Upper lobe of right lung (tissue), 1 donor: ENCODE data around the gene C15orf61. TPM values are rescaled to one million over a fixed set of nuclear protein-coding genes. Genes with fewer than 3 reads are reported as not detected.
A peak's percentile ranks its signal among the peaks of the same experiment; 100 is the strongest.

Experiments used
- ATAC-seq: fragments of 200-7000 bp; cut with Tn5 transposase; one replicate; pipeline ENCODE4 v1.9.1; 2020; ENCODE audit warnings: mild to moderate bottlenecking, moderate library complexity
- DNase-seq: peaks from one replicate; pipeline ENCODE4 v3.0.0-alpha.2; 2020
- H3K27ac ChIP-seq: fragments of 200-600 bp; one replicate; pipeline ENCODE4 v1.8.0; 2022
- H3K27me3 ChIP-seq: fragments of 200-600 bp; one replicate; pipeline ENCODE4 v1.8.0; 2022; ENCODE audit warnings: mild to moderate bottlenecking
- H3K36me3 ChIP-seq: fragments of 200-600 bp; one replicate; pipeline ENCODE4 v1.8.0; 2022
- H3K4me1 ChIP-seq: fragments of 200-600 bp; one replicate; pipeline ENCODE4 v1.8.0; 2022
- H3K4me3 ChIP-seq: fragments of 200-600 bp; one replicate; pipeline ENCODE4 v1.8.0; 2022; ENCODE audit warnings: mild to moderate bottlenecking
- H3K9me3 ChIP-seq: fragments of 200-600 bp; one replicate; pipeline ENCODE4 v1.8.0; 2022
- intact Hi-C: fragments of 100-400 bp; cut with DNase I; formaldehyde crosslinking; loops from one replicate; pipeline ENCODE4 v1.11.0; 2022
- total RNA-seq: library from RNA; stranded (reverse); fragmentation: NEBNext Ultra II Directional; extraction: Animal tissue kit (Norgen Biotek cat#: 25700); gene quantifications from one replicate; pipeline ENCODE4 v1.2.1, GENCODE V29; 2021
- TF ChIP-seq, protein P1 (sequence below): fragments of 200-600 bp; IDR thresholded peaks from one replicate; pipeline ENCODE4 v1.8.0; 2022; ENCODE audit warnings: antibody characterized with exemption
- donor health status: DM: no; HTN: yes; CAD: no; lungs with severe emphysema.

Gene C15orf61
- total RNA-seq, 1 donor from 2014 or later: 7.4 TPM

GRCh38 chr15:67504796-67505195, 16.1 kb upstream of the C15orf61 start:
- intact Hi-C loops: no loop called here
- TF ChIP-seq, protein P1, sequence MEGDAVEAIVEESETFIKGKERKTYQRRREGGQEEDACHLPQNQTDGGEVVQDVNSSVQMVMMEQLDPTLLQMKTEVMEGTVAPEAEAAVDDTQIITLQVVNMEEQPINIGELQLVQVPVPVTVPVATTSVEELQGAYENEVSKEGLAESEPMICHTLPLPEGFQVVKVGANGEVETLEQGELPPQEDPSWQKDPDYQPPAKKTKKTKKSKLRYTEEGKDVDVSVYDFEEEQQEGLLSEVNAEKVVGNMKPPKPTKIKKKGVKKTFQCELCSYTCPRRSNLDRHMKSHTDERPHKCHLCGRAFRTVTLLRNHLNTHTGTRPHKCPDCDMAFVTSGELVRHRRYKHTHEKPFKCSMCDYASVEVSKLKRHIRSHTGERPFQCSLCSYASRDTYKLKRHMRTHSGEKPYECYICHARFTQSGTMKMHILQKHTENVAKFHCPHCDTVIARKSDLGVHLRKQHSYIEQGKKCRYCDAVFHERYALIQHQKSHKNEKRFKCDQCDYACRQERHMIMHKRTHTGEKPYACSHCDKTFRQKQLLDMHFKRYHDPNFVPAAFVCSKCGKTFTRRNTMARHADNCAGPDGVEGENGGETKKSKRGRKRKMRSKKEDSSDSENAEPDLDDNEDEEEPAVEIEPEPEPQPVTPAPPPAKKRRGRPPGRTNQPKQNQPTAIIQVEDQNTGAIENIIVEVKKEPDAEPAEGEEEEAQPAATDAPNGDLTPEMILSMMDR: no peak
- H3K27ac ChIP-seq: no peak overlapping the region
- DNase-seq (no peak), ATAC-seq (no peak)
- peaks cover 10% of the 10 kb centered on the region for H3K4me1 ChIP-seq
- no peak overlapping the region for H3K4me3 ChIP-seq
- no peaks in the 10 kb centered on the region for H3K27me3 ChIP-seq
- H3K36me3 ChIP-seq: no peaks in the 10 kb centered on the region
- no peaks in the 10 kb centered on the region for H3K9me3 ChIP-seq

DNA sequence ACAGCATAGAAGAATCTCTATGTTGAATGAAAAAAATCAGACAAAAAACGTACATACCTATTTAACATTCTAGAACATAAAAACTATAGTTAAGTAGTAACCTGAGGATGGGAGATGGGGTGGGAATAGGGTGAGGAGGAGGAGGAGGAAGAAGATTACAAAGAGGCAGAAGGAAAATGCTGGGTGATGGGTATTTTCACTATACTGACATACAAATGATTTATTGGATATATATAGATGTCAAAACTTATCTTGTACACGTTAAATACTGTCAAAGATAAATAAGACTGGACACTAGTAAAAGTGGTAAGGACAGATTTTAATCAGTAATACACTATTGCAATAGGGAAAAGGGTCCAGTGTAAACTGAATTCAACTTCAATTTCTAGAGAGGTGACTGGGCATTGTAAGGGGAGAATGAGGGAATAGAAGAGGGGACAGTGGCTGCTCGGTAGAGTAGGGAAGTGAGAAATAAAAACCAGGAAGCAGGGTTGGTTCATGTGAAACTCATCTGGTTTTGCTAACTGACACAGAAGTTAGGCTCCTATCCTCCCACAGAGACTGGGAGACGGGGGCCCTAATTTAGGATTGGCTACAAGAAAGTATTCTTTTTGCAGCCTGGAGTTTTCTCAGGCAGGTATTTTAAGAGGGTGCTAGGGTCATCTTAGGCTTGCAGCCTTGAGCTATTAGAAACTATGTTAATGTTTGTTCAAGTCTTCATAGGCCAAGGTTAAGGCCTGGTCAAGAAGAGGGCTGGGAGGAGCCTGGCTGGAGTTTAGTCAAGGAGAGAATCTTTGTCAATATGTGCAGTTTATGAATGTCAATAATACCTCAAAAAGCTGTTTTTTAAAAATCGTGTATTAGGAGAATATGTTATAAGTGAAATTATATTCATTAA, 15.0 kb upstream of the C15orf61 start:
- DNase-seq (no peak), ATAC-seq (peak; percentile 77)
- intact Hi-C loops: no loop called here
- Histone ChIP-seq H3K9me3 (no peaks in the 10 kb centered on the region), H3K4me1 (peaks cover 10% of the 10 kb centered on the region), H3K27me3 (no peaks in the 10 kb centered on the region), H3K4me3 (no peak overlapping the region), H3K27ac (no peak overlapping the region), H3K36me3 (no peaks in the 10 kb centered on the region)
- TF ChIP-seq, protein P1: no peak

DNA sequence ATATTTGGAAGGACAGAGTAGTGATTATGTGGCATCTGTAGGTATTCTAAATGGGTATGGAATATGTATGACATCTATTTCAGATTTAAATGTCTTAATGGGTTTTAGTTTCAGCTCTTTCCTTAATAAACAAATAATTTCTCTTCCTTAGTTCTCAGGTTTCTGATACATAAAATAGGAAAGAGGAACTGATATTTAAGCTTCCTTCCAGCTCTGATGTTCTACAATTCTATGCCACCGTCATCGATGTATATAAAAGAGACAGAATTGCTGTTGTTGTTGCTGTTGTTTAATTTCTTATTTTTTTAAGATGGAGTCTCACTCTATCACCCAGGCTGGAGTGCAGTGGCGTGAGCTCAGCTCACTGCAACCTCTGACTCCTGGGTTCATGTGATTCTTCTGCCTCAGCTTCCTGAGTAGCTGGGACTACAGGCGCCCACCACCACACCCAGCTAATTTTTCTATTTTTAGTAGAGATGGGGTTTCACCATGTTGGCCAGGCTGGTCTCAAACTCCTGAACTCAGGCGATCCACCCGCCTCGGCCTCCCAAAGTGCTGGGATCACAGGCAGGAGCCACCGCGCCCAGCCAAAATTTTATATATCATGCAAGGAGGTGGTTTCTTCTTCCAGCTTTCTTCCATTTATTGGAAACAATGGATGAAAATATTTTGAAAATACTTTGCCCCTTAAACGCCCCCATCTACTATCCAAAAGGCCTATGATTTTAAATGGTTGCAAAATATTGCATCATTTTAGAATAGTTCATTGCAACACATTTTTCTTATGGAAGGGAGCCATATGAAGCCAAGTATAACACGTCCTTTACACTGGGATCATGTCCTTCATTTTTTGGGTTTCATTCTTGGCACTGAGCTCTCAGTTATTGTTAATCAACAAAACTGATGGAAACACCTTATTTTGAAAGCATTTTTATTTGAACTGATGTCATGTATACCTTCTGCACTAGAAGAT, 13.9 kb upstream of the C15orf61 start:
- no peak overlapping the region for H3K4me3 ChIP-seq
- intact Hi-C loops: no loop called here
- TF ChIP-seq, protein P1: no peak
- no peaks in the 10 kb centered on the region for H3K27me3 ChIP-seq
- H3K27ac ChIP-seq: no peak overlapping the region
- ATAC-seq (no peak), DNase-seq (no peak)
- no peaks in the 10 kb centered on the region for H3K9me3 ChIP-seq
- H3K36me3 ChIP-seq: no peaks in the 10 kb centered on the region
- H3K4me1 ChIP-seq: peaks cover 10% of the 10 kb centered on the region

GRCh38 chr15:67508407-67508806, 12.5 kb upstream of the C15orf61 start:
- H3K36me3 ChIP-seq: peaks cover 6% of the 10 kb centered on the region
- DNase-seq: no peak

DNA sequence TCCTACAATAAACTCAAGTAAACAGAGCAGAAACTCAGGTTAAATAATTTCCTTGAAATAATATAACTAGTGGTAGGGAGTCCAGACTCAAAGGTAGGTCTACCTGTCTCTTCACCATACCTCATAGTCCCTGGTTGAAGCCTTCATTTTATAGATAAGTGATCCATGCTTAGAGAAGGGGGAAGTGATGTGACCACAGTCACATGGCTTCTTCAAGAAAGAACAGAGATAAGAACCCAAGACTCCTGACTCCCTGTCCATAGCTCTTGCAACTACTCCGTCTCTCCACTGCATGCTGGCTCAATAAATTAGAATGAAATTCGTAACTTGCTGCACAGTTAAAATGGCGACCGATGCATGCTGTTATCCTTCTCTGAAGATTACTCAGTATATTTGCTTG, 11.0 kb upstream of the C15orf61 start:
- H3K27ac ChIP-seq: no peak overlapping the region
- TF ChIP-seq, protein P1: no peak
- peaks cover 10% of the 10 kb centered on the region for H3K4me1 ChIP-seq
- H3K9me3 ChIP-seq: no peaks in the 10 kb centered on the region
- DNase-seq (no peak), ATAC-seq (no peak)
- H3K27me3 ChIP-seq: no peaks in the 10 kb centered on the region
- intact Hi-C loops: no loop called here
- H3K36me3 ChIP-seq: peaks cover 21% of the 10 kb centered on the region
- no peak overlapping the region for H3K4me3 ChIP-seq

More at GRCh38 chr15:67508407-67508806, 12.5 kb upstream of the C15orf61 start:
- H3K4me1 ChIP-seq: peaks cover 10% of the 10 kb centered on the region
- ATAC-seq: no peak
- no peak overlapping the region for H3K27ac ChIP-seq
- no peaks in the 10 kb centered on the region for H3K9me3 ChIP-seq
- no peaks in the 10 kb centered on the region for H3K27me3 ChIP-seq
- no peak overlapping the region for H3K4me3 ChIP-seq
- intact Hi-C loops: no loop called here
- TF ChIP-seq, protein P1: no peak
